Thymus (tissue), 11 donors: Measurements from ENCODE around the gene TANGO6. TPM values are rescaled to one million over a fixed set of nuclear protein-coding genes. Genes with fewer than 3 reads are reported as not detected.
"Not testable (repeated sequence)": the region's sequence is repeated elsewhere in the genome, so short reads cannot be mapped to it uniquely, and the experiment has no call there.

Source experiments
- DNase-seq, 9 donors: peaks; one replicate each; pipeline ENCODE4 v3.0.0-alpha.2; 2013; ENCODE audit warnings: low spot score in 9 of 9, low read depth in 6 of 9, missing footprints in 1 of 9
- H3K27ac ChIP-seq, 2 donors: one replicate each; pipeline ENCODE4 v1.5.1; 2013; ENCODE audit warnings: control low read depth in 1 of 2, low read depth in 1 of 2, low read length in 1 of 2, mild to moderate bottlenecking in 1 of 2, moderate library complexity in 1 of 2
- H3K27me3 ChIP-seq, 2 donors: one replicate each; pipeline ENCODE4 v1.5.1; 2013; ENCODE audit warnings: low read length in 1 of 2; ENCODE audit not compliant: control insufficient read depth in 2 of 2, insufficient read depth in 1 of 2
- H3K36me3 ChIP-seq, 2 donors: one replicate each; pipeline ENCODE4 v1.5.1; 2013; ENCODE audit warnings: low read length in 1 of 2, mild to moderate bottlenecking in 1 of 2, moderate library complexity in 1 of 2; ENCODE audit not compliant: control insufficient read depth in 2 of 2, insufficient read depth in 2 of 2
- H3K4me1 ChIP-seq, 2 donors: one replicate each; pipeline ENCODE4 v1.5.1; 2013; ENCODE audit warnings: low read length in 2 of 2; ENCODE audit not compliant: control insufficient read depth in 2 of 2, insufficient read depth in 2 of 2
- H3K4me3 ChIP-seq, 2 donors: one replicate each; pipeline ENCODE4 v1.5.1; 2013; ENCODE audit warnings: low read length in 2 of 2, control low read depth in 1 of 2, mild to moderate bottlenecking in 1 of 2
- H3K9me3 ChIP-seq, 2 donors: one replicate each; pipeline ENCODE4 v1.5.1; 2013; ENCODE audit warnings: low read length in 1 of 2, mild to moderate bottlenecking in 1 of 2; ENCODE audit not compliant: control insufficient read depth in 2 of 2, insufficient read depth in 1 of 2
- WGBS: extraction: QIAGEN DNeasy Blood & Tissue Kit; methylation state at CpG from one replicate; pipeline ENCODE4 v1.1.7; 2013; 5-methylcytosine and 5-hydroxymethylcytosine counted together
- polyA plus RNA-seq: library from polyadenylated mRNA; stranded (reverse); fragments of 200-250 nt; gene quantifications from one replicate; pipeline ENCODE4 v1.2.3, GENCODE V29; 2013
- total RNA-seq: library from RNA; stranded (reverse); fragments of 120-200 nt; gene quantifications from one replicate; pipeline ENCODE4 v1.2.4, GENCODE V29; 2013
- donor health status: healthy.

The TANGO6 gene
- total and polyA plus RNA-seq, 2 donors, result 3.2 to 9.1 TPM

GRCh38 chr16:69057400-69058378 lies 214.4 kb downstream of the TANGO6 start:
- no peaks in the 10 kb centered on the region for H3K36me3 ChIP-seq
- no peaks in the 10 kb centered on the region for H3K4me1 ChIP-seq
- no peaks in the 10 kb centered on the region for H3K27me3 ChIP-seq
- DNase-seq, result peak in 1 of 9 donors; percentile 34
- H3K27ac ChIP-seq, result no peak overlapping the region
- 64% methylated on average over 11 of the region's 11 CpGs for WGBS
- H3K9me3 ChIP-seq, result no peaks in the 10 kb centered on the region
- H3K4me3 ChIP-seq, result no peak overlapping the region

DNA sequence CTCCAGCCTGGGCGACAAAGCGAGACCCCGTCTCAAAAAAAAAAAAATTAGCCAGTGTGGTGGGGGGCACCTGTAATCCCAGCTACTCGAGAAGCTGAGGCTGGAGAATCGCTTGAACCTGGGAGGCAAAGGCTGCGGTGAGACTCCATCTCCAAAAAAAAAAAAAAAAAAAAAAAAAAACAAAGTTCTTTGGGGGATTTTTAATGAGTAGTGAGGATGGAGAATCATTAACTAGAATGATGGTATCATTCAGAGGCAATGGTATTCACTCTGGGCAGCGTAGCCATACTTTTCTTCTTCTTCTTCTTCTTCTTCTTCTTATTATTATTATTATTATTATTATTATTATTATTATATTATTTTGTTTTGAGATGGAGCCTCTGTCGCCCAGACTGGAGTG lies 220.2 kb downstream of the TANGO6 start:
- not testable (repeated sequence) for H3K27me3 ChIP-seq, H3K9me3 ChIP-seq, DNase-seq, H3K36me3 ChIP-seq, H3K4me1 ChIP-seq, H3K27ac ChIP-seq, H3K4me3 ChIP-seq
- WGBS, result 99% methylated on average over 8 of the region's 8 CpGs

- Histone ChIP-seq H3K27ac (no peak overlapping the region), H3K4me3 (no peak overlapping the region), H3K9me3 (no peaks in the 10 kb centered on the region), H3K36me3 (no peaks in the 10 kb centered on the region), H3K27me3 (no peaks in the 10 kb centered on the region), H3K4me1 (peaks cover 0 to 4% of the 10 kb centered on the region in 2 donors)
- 94% methylated on average over 2 of the region's 2 CpGs for WGBS
- no peak for DNase-seq
Measured at GRCh38 chr16:69064124-69064763, 220.9 kb downstream of the TANGO6 start.

DNA sequence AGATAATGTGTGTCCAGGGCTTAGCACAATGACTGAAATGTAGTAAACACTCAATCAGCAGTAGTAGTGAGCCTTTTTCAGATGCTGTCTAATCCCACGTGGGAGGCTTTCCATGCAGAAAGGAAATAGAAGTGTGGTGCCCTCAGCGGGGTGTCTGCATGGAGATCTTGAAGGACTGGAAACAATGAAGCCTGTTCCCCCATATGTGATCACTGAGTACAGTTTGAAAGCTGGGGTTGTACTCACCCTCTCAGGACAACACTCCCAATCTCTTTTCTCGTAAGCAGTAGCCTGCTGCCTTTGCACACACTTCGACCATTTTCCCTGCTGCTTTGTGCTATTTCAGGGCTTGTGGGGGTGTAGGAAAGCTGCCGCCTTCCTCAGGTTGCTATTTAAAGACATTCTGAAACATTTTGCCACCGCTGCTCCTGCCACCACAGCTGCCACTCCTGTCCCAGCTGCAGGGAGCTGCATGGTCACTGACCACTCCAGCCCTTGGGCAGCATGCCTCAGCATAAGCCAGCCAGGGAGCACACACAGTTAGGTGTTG lies 221.5 kb downstream of the TANGO6 start:
- WGBS, result 92% methylated on average over 6 of the region's 6 CpGs

DNA sequence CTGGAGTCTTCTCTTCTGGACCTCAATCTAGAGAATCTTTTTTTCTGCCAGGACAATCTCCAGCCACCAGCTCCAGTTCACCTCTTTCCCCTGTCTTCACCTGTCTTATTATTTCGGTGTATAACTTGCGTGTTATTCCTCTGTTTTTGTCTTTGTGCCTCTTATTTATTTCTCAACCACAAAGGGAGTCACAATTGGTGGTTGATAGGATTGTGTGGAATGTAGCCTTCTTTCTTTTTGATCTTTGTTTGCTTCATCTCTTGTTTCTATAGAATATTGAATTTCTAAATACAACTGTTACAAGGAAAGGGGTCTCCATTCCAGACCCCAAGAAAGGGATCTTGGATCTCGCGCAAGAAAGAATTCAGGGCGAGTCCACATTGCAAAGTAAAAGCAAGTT lies 226.2 kb downstream of the TANGO6 start:
- Histone ChIP-seq H3K36me3 (no peaks in the 10 kb centered on the region), H3K27me3 (no peaks in the 10 kb centered on the region), H3K9me3 (no peaks in the 10 kb centered on the region), H3K4me1 (peaks cover 3 to 17% of the 10 kb centered on the region in 2 donors), H3K27ac (no peak overlapping the region), H3K4me3 (no peak overlapping the region)
- DNase-seq, result no peak
- 99% methylated on average over 5 of the region's 5 CpGs for WGBS

More for the DNA sequence above, 221.5 kb downstream of the TANGO6 start:
- peaks cover 0 to 4% of the 10 kb centered on the region in 2 donors for H3K4me1 ChIP-seq
- H3K36me3 ChIP-seq, result no peaks in the 10 kb centered on the region
- no peaks in the 10 kb centered on the region for H3K27me3 ChIP-seq
- no peak overlapping the region for H3K4me3 ChIP-seq
- H3K27ac ChIP-seq, result no peak overlapping the region
- H3K9me3 ChIP-seq, result no peaks in the 10 kb centered on the region
- no peak for DNase-seq

DNA sequence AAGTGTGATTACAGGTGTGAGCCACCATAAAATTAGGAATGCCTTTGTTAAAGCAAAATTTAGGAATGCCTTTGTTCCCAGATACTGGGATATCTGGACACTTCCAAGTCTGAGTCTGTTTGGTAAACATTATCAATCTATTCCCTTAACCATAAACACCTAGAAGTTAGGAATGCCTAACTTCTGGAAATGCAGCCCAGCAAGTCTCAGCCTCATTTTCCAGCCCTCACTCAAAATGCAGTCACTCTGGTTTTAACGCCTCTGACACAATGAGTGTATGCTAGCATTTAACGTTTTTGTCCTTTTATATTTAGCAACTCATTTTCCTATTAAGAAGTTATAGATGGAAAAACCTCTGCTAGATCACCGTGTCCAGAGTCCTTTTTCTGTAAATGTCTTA lies 227.7 kb downstream of the TANGO6 start:
- Histone ChIP-seq H3K36me3 (no peaks in the 10 kb centered on the region), H3K4me1 (peaks cover 3 to 12% of the 10 kb centered on the region in 2 donors), H3K27ac (no peak overlapping the region), H3K9me3 (no peaks in the 10 kb centered on the region), H3K4me3 (no peak overlapping the region), H3K27me3 (no peaks in the 10 kb centered on the region)
- WGBS, result 93% methylated on average over 3 of the region's 3 CpGs
- DNase-seq, result no peak

GRCh38 chr16:69072640-69072974 lies 229.3 kb downstream of the TANGO6 start:
- Histone ChIP-seq H3K9me3 (no peaks in the 10 kb centered on the region), H3K27me3 (no peaks in the 10 kb centered on the region), H3K4me3 (no peak overlapping the region), H3K27ac (peak overlapping the region in 1 of 2 donors; percentile 57), H3K36me3 (no peaks in the 10 kb centered on the region), H3K4me1 (peaks cover 3 to 12% of the 10 kb centered on the region in 2 donors)
- WGBS, result 94% methylated on average over 2 of the region's 2 CpGs
- DNase-seq, result no peak

GRCh38 chr16:69073181-69073702 lies 229.9 kb downstream of the TANGO6 start:
- 96% methylated on average over 10 of the region's 10 CpGs for WGBS
- Histone ChIP-seq H3K4me1 (peaks cover 3 to 12% of the 10 kb centered on the region in 2 donors), H3K36me3 (no peaks in the 10 kb centered on the region), H3K27ac (no peak overlapping the region), H3K27me3 (no peaks in the 10 kb centered on the region), H3K9me3 (no peaks in the 10 kb centered on the region), H3K4me3 (no peak overlapping the region)
- DNase-seq, result no peak

DNA sequence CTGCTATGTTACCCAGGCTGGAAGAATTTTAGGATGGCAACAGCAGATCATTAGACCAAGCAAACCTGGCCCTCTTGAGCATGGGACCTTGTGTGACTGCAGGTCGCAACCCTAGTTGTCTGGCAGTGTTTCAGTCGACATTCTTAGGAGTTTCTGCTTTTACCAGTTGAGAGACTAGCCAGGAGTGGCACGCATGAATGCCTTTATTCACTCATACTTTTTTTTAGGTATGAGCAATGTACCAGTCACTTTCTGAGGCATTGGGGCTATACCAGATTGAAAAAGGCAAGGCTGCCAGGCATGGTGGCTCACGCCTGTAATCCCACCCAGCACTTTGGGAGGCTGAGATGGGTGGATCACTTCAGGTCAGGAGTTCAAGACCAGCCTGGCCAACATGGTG lies 233.9 kb downstream of the TANGO6 start:
- H3K27me3 ChIP-seq, result no peaks in the 10 kb centered on the region
- H3K4me1 ChIP-seq, result peaks cover 3 to 7% of the 10 kb centered on the region in 2 donors
- H3K36me3 ChIP-seq, result no peaks in the 10 kb centered on the region
- H3K9me3 ChIP-seq, result no peaks in the 10 kb centered on the region
- H3K4me3 ChIP-seq, result no peak overlapping the region
- no peak for DNase-seq
- H3K27ac ChIP-seq, result no peak overlapping the region
- whole genome bisulfite sequencing, result 98% methylated on average over 4 of the region's 4 CpGs
